Adrenal gland (tissue), 5 donors: Measurements from ENCODE around the gene HSPA1B.
"Not testable (repeated sequence)": the region's sequence is repeated elsewhere in the genome, so short reads cannot be mapped to it uniquely, and the experiment has no call there.

Experiments used
- POLR2A ChIP-seq, 2 donors: fragments of 450-650 bp; IDR thresholded peaks; one replicate each; pipeline ENCODE4 v1.6.1; 2017; ENCODE audit warnings: antibody characterized with exemption in 2 of 2, mild to moderate bottlenecking in 2 of 2, moderate library complexity in 1 of 2
- TF ChIP-seq, protein P1 (sequence below), 6 experiments: fragments of 450-650 bp in 4 of 6; fragments of 200-600 bp in 2 of 6; sonication (generic) in 1 of 6; IDR thresholded peaks; 1 replicate in 5 of 6; 2 replicates in 1 of 6; pipeline versions ENCODE4 v1.5.1 to v1.8.0; 2016 to 2021; ENCODE audit warnings: antibody characterized with exemption in 6 of 6, mild to moderate bottlenecking in 2 of 6, moderate library complexity in 1 of 6
- donor health status: DM: no; HTN: no; CAD: no.

- TF ChIP-seq, protein P1, sequence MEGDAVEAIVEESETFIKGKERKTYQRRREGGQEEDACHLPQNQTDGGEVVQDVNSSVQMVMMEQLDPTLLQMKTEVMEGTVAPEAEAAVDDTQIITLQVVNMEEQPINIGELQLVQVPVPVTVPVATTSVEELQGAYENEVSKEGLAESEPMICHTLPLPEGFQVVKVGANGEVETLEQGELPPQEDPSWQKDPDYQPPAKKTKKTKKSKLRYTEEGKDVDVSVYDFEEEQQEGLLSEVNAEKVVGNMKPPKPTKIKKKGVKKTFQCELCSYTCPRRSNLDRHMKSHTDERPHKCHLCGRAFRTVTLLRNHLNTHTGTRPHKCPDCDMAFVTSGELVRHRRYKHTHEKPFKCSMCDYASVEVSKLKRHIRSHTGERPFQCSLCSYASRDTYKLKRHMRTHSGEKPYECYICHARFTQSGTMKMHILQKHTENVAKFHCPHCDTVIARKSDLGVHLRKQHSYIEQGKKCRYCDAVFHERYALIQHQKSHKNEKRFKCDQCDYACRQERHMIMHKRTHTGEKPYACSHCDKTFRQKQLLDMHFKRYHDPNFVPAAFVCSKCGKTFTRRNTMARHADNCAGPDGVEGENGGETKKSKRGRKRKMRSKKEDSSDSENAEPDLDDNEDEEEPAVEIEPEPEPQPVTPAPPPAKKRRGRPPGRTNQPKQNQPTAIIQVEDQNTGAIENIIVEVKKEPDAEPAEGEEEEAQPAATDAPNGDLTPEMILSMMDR (IDR thresholded peaks at IDR 0.05): not testable (repeated sequence)
- TF ChIP-seq POLR2A (IDR thresholded peaks at IDR 0.05): not testable (repeated sequence)
Measured at GRCh38 chr6:31801031-31801927, 26.3 kb upstream of the HSPA1B start.
